H1 (cell line): Measurements from ENCODE around the gene CES3.

Experiments used
- GABPA ChIP-seq: IDR thresholded peaks from 2 replicates; pipeline ENCODE4 v1.6.1; 2011; ENCODE audit warnings: mild to moderate bottlenecking, low read length, moderate library complexity, borderline replicate concordance; ENCODE audit not compliant: insufficient read depth
- POLR2A ChIP-seq, 2 experiments: IDR thresholded peaks; 1 replicate in 1 of 2; 2 replicates in 1 of 2; pipeline ENCODE4 v1.6.1; 2011; ENCODE audit warnings: low read depth in 2 of 2, low read length in 2 of 2, mild to moderate bottlenecking in 2 of 2; ENCODE audit errors: control extremely low read depth in 1 of 2
- POLR2AphosphoS5 ChIP-seq: IDR thresholded peaks from 2 replicates; pipeline ENCODE4 v1.6.1; 2011; ENCODE audit warnings: low read depth, low read length
- RAD21 ChIP-seq, 2 experiments: IDR thresholded peaks in 1 of 2; conservative IDR thresholded peaks in 1 of 2; 2 replicates each; pipeline ENCODE4 v1.6.1; 2011; ENCODE audit warnings: low read depth in 2 of 2, low read length in 2 of 2, improper control_type of control experiment in 1 of 2, inconsistent platforms in 1 of 2, mild to moderate bottlenecking in 1 of 2, moderate library complexity in 1 of 2
- SIX5 ChIP-seq: IDR thresholded peaks from 2 replicates; pipeline ENCODE4 v1.6.1; 2011; ENCODE audit warnings: mild to moderate bottlenecking, low read depth, low read length
- SRF ChIP-seq: IDR thresholded peaks from 2 replicates; pipeline ENCODE4 v1.6.1; 2011; ENCODE audit warnings: mild to moderate bottlenecking, low read depth, low read length, moderate library complexity
- TCF12 ChIP-seq: IDR thresholded peaks from 2 replicates; pipeline ENCODE4 v1.6.1; 2011; ENCODE audit warnings: low read depth, mild to moderate bottlenecking, low read length
- YY1 ChIP-seq: IDR thresholded peaks from 2 replicates; pipeline ENCODE4 v1.6.1; 2011; ENCODE audit warnings: low read depth, mild to moderate bottlenecking, low read length
- ZNF274 ChIP-seq: IDR thresholded peaks from 2 replicates; pipeline ENCODE4 v1.7.0; 2012; ENCODE audit warnings: low read length, borderline replicate concordance; ENCODE audit errors: extremely low read depth
- TF ChIP-seq, protein P1 (sequence below), 3 experiments: IDR thresholded peaks; 1 replicate in 2 of 3; 2 replicates in 1 of 3; pipeline versions ENCODE4 v1.5.1 to v1.6.1; 2011; ENCODE audit warnings: low read length in 3 of 3, mild to moderate bottlenecking in 3 of 3, inconsistent platforms in 2 of 3, low read depth in 1 of 3, moderate library complexity in 1 of 3; ENCODE audit not compliant: insufficient read depth in 1 of 3; ENCODE audit errors: control extremely low read depth in 1 of 3

DNA sequence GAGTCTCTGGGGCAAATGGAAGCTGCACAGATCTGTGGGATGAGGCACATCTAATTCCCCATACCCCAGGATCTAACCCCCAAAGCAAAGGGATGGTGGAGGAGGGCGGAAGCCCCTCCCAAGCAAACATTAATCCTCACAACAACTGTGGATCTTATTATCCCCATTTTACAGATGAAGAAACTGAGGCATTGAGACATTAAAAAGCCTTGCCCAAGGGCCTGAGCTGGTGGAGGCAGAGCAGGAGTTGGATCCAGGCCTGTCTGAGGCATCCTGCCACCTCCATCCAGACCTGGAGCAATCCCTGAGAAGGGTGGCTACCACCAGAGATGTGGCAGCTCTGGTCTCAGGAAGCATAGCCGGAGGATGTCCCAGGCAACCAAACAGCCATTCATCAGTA lies 50.2 kb downstream of the CES3 start:
- TF ChIP-seq POLR2A (IDR thresholded peaks at IDR 0.05; ENCODE audit: control extremely low read depth in 1 of 2, low read depth in 2 of 2, low read length in 2 of 2) (no peak), POLR2AphosphoS5 (no peak), SIX5 (no peak), ZNF274 (no peak), YY1 (no peak), SRF (no peak), RAD21 (IDR thresholded peaks at IDR 0.05 in 1 of 2, conservative IDR thresholded peaks at IDR 0.05 in 1 of 2; ENCODE audit: low read depth in 2 of 2, low read length in 2 of 2) (no peak), GABPA (no peak), TCF12 (no peak)
- TF ChIP-seq, protein P1, sequence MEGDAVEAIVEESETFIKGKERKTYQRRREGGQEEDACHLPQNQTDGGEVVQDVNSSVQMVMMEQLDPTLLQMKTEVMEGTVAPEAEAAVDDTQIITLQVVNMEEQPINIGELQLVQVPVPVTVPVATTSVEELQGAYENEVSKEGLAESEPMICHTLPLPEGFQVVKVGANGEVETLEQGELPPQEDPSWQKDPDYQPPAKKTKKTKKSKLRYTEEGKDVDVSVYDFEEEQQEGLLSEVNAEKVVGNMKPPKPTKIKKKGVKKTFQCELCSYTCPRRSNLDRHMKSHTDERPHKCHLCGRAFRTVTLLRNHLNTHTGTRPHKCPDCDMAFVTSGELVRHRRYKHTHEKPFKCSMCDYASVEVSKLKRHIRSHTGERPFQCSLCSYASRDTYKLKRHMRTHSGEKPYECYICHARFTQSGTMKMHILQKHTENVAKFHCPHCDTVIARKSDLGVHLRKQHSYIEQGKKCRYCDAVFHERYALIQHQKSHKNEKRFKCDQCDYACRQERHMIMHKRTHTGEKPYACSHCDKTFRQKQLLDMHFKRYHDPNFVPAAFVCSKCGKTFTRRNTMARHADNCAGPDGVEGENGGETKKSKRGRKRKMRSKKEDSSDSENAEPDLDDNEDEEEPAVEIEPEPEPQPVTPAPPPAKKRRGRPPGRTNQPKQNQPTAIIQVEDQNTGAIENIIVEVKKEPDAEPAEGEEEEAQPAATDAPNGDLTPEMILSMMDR (IDR thresholded peaks at IDR 0.05; ENCODE audit: control extremely low read depth in 1 of 3, insufficient read depth in 1 of 3, low read depth in 1 of 3, low read length in 3 of 3), result no peak
